Omental fat pad (tissue), 4 donors: ENCODE measurements around the gene CNKSR3. TPM values are rescaled to one million over a fixed set of nuclear protein-coding genes. Genes with fewer than 3 reads are reported as not detected.

Source experiments
- ATAC-seq: fragments of 150-250 bp; one replicate; pipeline ENCODE4 v1.9.1; 2016; ENCODE audit warnings: mild to moderate bottlenecking, moderate library complexity; ENCODE audit not compliant: low FRiP score
- DNase-seq: peaks from one replicate; pipeline ENCODE4 v3.0.0-alpha.2; 2019; ENCODE audit warnings: low spot score
- small RNA-seq: library from RNA; depleted of rRNA; stranded (forward); fragments of <200 nt; gene quantifications from one replicate; pipeline ENCODE3, GENCODE V24; 2016
- total RNA-seq, 4 donors: library from RNA; depleted of rRNA; stranded (reverse); fragments of >200 nt; gene quantifications; one replicate each; pipeline ENCODE4 v1.1.0, GENCODE V29; 2016
- TF ChIP-seq, protein P1 (sequence below), 3 donors: fragments of 450-650 bp; IDR thresholded peaks; one replicate each; pipeline ENCODE4 v1.5.1; 2016 to 2017; ENCODE audit warnings: antibody characterized with exemption in 3 of 3, mild to moderate bottlenecking in 3 of 3, moderate library complexity in 2 of 3

Gene CNKSR3
- total RNA-seq, 4 donors from 2014 or later: 3.9 to 13.8 (median 5.5) TPM

DNA sequence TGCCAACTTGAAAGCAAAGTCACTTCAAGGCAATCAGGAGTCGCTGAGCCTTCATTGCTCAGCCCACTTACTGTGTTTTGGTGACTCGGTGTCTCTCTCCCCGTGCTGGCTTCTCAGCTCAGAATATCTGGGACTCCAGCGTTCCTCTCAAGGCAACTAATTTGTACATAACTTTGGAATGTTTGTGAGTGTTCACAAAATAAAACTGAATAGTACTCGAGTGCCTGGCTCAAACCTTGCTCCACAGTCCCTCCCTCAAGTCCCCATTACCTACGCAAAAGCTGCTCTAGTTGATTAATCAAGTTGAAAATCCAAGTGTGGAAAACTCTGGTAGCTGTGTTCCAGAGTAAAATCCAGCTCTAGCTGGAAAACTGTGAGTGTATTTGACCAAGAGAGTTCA is 162.5 kb downstream of the CNKSR3 start:
- ATAC-seq (no peak), DNase-seq (no peak)
- TF ChIP-seq, protein P1, sequence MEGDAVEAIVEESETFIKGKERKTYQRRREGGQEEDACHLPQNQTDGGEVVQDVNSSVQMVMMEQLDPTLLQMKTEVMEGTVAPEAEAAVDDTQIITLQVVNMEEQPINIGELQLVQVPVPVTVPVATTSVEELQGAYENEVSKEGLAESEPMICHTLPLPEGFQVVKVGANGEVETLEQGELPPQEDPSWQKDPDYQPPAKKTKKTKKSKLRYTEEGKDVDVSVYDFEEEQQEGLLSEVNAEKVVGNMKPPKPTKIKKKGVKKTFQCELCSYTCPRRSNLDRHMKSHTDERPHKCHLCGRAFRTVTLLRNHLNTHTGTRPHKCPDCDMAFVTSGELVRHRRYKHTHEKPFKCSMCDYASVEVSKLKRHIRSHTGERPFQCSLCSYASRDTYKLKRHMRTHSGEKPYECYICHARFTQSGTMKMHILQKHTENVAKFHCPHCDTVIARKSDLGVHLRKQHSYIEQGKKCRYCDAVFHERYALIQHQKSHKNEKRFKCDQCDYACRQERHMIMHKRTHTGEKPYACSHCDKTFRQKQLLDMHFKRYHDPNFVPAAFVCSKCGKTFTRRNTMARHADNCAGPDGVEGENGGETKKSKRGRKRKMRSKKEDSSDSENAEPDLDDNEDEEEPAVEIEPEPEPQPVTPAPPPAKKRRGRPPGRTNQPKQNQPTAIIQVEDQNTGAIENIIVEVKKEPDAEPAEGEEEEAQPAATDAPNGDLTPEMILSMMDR (IDR thresholded peaks at IDR 0.05): no peak

DNA sequence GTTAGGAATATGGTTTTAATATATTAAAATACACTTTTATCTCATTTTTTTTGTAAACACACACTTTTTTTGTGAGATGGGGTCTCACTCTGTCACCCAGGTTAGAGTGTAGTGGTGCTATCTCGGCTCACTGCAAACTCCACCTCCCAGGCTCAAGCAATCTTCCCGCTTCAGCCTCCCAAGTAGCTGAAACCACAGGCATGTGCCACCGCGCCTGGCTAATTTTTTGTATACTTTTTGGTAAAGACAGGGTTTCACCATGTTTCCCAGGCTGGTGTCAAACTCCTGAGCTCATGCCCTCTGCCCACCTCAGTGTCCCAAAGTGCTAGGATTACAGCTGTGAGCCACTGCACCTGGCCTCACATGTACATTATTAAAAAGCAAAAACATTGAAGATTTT is 164.7 kb downstream of the CNKSR3 start:
- DNase-seq (no peak), ATAC-seq (no peak)
- TF ChIP-seq, protein P1 (IDR thresholded peaks at IDR 0.05): no peak

DNA sequence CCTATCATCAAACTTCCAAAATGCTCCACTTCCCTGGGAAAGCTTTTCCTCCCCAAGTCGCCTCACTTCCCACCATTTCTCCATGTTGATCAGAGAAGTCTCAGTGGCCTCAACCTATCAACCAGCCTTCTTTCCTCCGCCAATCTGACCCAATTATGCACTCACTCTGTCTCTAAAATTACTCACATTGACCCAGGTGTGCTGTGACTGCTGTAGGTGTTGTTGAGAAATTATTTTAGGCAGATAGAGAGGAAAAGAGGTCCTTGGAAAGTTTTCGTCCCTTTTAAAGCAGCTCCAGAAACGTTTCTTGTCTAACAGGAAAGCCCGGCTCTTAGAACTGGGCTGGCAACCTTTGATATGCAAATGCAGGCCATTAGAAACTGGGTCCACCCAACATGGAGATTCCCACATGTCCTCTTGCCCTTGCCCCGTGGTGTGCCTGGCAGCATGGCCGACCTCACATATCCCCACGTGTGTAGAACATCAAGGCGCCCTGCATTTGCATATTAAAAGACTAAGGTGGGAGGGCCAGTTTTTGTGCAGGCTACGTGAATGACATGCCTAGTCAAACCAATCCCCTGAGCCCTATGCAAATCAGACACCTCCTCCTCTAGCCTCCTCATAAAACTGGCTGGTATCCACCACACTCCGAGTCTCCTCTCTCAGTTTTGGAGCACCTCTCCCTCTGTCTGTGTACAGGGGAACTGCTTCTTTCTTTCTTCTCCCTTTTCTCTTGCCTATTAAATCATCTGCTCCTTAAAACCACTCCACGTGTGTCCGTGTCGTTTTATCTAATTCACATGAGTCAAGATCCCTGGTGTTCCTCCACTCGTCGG is 166.8 kb downstream of the CNKSR3 start:
- DNase-seq: no peak
- TF ChIP-seq, protein P1 (IDR thresholded peaks at IDR 0.05): no peak
- no peak for ATAC-seq

DNA sequence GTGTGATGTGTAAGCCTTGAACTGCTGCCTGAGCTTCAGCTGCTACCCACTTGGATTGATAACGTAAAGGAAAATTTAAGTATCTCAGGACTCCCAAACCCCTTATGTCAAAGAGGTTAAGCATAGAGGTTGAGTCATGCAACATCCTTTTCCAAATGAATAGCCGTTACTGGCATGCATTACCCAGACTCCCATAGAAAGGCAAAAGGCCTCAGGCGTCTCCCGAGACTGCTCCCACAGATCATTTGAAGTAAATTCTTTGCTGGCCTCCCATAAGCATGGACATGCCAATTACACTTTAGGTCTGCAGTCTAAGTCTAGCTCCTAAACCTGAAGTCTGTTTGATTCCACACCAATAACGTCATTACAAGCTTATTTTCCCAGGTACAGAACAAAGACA is 168.6 kb downstream of the CNKSR3 start:
- TF ChIP-seq, protein P1 (IDR thresholded peaks at IDR 0.05): no peak
- DNase-seq: no peak
- ATAC-seq: peak; percentile 87

DNA sequence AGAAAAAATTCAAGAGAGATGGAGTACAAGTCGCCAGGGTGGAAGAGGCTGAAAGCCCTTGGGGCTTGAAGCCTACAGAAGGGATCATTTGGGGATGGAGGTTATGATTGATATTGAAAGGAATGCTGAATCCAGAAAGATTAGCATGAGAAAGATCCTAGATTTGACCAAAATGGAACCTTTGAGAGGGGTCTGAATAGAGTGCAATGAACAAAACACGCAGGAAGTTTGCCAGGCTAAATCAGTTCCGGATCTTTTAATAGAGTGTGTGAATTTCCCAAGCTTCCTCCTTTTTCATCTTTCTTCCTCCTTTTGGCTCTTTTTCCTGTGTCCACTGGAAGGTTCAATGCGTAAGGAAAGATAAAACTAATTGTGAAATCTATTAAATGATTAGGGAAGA is 169.1 kb downstream of the CNKSR3 start:
- peak; percentile 19 for ATAC-seq
- TF ChIP-seq, protein P1 (IDR thresholded peaks at IDR 0.05): no peak

More for the DNA sequence above, 169.1 kb downstream of the CNKSR3 start:
- no peak for DNase-seq

Small RNAs within 50 kb of the gene (small RNA-seq; reads per million reads assigned to genes)
- not detected for gene AL357075.2

Other genes starting within 250 kb of the CNKSR3 start
- gene IPCEF1, start 153.9 kb downstream of the CNKSR3 start, total RNA-seq: 1 to 10 TPM in 3 of 4 donors, under 1 TPM in 1; 0.84 to 9.2 (median 2.7) TPM
- gene SCAF8, start 222.7 kb upstream of the CNKSR3 start, total RNA-seq: 10 to 100 TPM; 29.5 to 52.8 (median 37.4) TPM